Neural progenitor cell (in vitro differentiated cells): ENCODE data around the gene MDGA2.

Experiments used
- CTCF ChIP-seq: fragments of 200-600 bp; sonication (generic); IDR thresholded peaks from 2 replicates; pipeline ENCODE4 v1.5.1; 2017; ENCODE audit warnings: antibody characterized with exemption, mild to moderate bottlenecking
- EZH2 ChIP-seq: fragments of 200-600 bp; sonication (generic); IDR thresholded peaks from 2 replicates; pipeline ENCODE4 v1.6.1; 2017; ENCODE audit warnings: antibody characterized with exemption, mild to moderate bottlenecking, moderate library complexity
- EZH2phosphoT487 ChIP-seq: fragments of 200-600 bp; sonication (generic); IDR thresholded peaks from 2 replicates; pipeline ENCODE4 v1.6.1; 2017; ENCODE audit warnings: antibody characterized with exemption

- no peak for TF ChIP-seq EZH2phosphoT487
- TF ChIP-seq CTCF = no peak
- TF ChIP-seq EZH2 = no peak
Measured at GRCh38 chr14:47722929-47723693, 47.7 kb upstream of the MDGA2 start.
